ENCODE measurements around the gene AGAP1.

DNA sequence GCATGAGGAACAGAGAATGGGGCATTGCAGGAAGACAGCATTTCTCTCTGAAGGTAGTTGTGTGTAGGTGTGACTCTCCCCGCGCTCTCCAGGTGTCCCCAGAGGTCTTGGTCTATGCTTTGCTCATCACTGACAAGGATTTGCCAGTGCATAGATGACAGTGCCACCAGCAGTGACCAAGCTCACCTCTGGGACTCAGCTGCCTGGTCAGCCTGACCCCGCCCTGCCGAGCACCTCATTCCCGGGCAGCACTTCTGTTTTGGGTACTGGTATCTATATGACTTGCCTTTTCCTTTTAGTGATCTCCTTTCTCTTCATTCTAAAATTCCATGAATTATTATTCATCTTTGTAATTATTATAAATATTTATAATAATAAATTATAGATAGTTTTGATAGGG is 615.2 kb downstream of the AGAP1 start:
- TF ChIP-seq, protein P1, sequence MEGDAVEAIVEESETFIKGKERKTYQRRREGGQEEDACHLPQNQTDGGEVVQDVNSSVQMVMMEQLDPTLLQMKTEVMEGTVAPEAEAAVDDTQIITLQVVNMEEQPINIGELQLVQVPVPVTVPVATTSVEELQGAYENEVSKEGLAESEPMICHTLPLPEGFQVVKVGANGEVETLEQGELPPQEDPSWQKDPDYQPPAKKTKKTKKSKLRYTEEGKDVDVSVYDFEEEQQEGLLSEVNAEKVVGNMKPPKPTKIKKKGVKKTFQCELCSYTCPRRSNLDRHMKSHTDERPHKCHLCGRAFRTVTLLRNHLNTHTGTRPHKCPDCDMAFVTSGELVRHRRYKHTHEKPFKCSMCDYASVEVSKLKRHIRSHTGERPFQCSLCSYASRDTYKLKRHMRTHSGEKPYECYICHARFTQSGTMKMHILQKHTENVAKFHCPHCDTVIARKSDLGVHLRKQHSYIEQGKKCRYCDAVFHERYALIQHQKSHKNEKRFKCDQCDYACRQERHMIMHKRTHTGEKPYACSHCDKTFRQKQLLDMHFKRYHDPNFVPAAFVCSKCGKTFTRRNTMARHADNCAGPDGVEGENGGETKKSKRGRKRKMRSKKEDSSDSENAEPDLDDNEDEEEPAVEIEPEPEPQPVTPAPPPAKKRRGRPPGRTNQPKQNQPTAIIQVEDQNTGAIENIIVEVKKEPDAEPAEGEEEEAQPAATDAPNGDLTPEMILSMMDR (IDR thresholded peaks at IDR 0.05): no peak
- no peak for TF ChIP-seq POLR2A (IDR thresholded peaks at IDR 0.05)

All from right lobe of liver (tissue), 4 donors.